ENCODE data around the gene AIFM1.

Gene AIFM1

GRCh38 chrX:130090364-130090763 is 75.3 kb downstream of the AIFM1 start:
- no peak for DNase-seq

- DNase-seq = peak; percentile 52
Observed at GRCh38 chrX:130086447-130087206, 79.0 kb downstream of the AIFM1 start.

GRCh38 chrX:130085551-130086446 is 79.8 kb downstream of the AIFM1 start:
- no peak for DNase-seq

- peak; percentile 13 for DNase-seq
Observed at GRCh38 chrX:130084631-130085237, 80.9 kb downstream of the AIFM1 start.

GRCh38 chrX:130083656-130084382 is 81.8 kb downstream of the AIFM1 start:
- DNase-seq = no peak

- DNase-seq = no peak
Observed at GRCh38 chrX:130083107-130083490, 82.5 kb downstream of the AIFM1 start.

- DNase-seq = peak; percentile 71
Observed at GRCh38 chrX:130082244-130083106, 83.2 kb downstream of the AIFM1 start.

GRCh38 chrX:130081421-130082045 is 84.1 kb downstream of the AIFM1 start:
- DNase-seq = no peak

GRCh38 chrX:130080791-130081367 is 84.8 kb downstream of the AIFM1 start:
- DNase-seq = no peak

- DNase-seq = peak; percentile 52
Observed at GRCh38 chrX:130079824-130080406, 85.7 kb downstream of the AIFM1 start.

All from activated naive CD4-positive, alpha-beta T cell treated with anti-CD3 and anti-CD28 coated beads, Interleukin-2, amount 50 U/mL, for 16 hours (primary cell).